Activated CD8-positive, alpha-beta T cell treated with anti-CD3 and anti-CD28 coated beads, Interleukin-2, amount 10 ng/mL, durations not matched to agents 7 days and 5 days (primary cell): ENCODE measurements around the gene JAK1. TPM values are rescaled to one million over a fixed set of nuclear protein-coding genes. Genes with fewer than 3 reads are reported as not detected.

ENCODE experiments used
- ATAC-seq: fragments of 150-1000 bp; cut with Tn5 transposase; one replicate; pipeline ENCODE4 v1.10.0; 2021; ENCODE audit warnings: moderate library complexity
- CTCF ChIA-PET: fragments of 350-600 bp; sonication (Branson Sonifier 250); formaldehyde crosslinking; loops from one replicate; lab custom pipeline; 2021; ENCODE audit warnings: antibody characterized with exemption; lab: Charles Lee
- POLR2A ChIA-PET: fragments of 350-600 bp; sonication (Branson Sonifier 250); formaldehyde crosslinking; loops from one replicate; lab custom pipeline; 2021; ENCODE audit warnings: antibody characterized with exemption; lab: Charles Lee
- DNase-seq: peaks from one replicate; pipeline ENCODE4 v3.0.0-alpha.2; 2020
- H3K27ac Mint-ChIP-seq: one replicate; pipeline ENCODE4 v1.8.0; 2021; ENCODE audit warnings: mild to moderate bottlenecking, mixed read lengths
- H3K27me3 Mint-ChIP-seq: one replicate; pipeline ENCODE4 v1.8.0; 2021; ENCODE audit warnings: low read depth, mixed read lengths
- H3K36me3 Mint-ChIP-seq: one replicate; pipeline ENCODE4 v1.8.0; 2021; ENCODE audit warnings: low read depth, mixed read lengths
- H3K4me1 Mint-ChIP-seq: one replicate; pipeline ENCODE4 v1.8.0; 2021; ENCODE audit warnings: low read depth, mixed read lengths
- H3K4me3 Mint-ChIP-seq: one replicate; pipeline ENCODE4 v1.8.0; 2021; ENCODE audit warnings: mild to moderate bottlenecking, mixed read lengths
- H3K9me3 Mint-ChIP-seq: one replicate; pipeline ENCODE4 v1.8.0; 2022; ENCODE audit warnings: mixed read lengths; ENCODE audit not compliant: insufficient read depth
- total RNA-seq, 2 experiments: library from RNA; stranded (reverse); gene quantifications; one replicate each; pipeline ENCODE4 v1.2.3, GENCODE V29; 2021

The JAK1 gene
- total RNA-seq, 2 experiments from 2014 or later = 156 to 159 TPM

- peaks cover 2% of the 10 kb centered on the region for H3K36me3 Mint-ChIP-seq
- ChIA-PET POLR2A (no interaction called here), CTCF (no interaction called here)
- peaks cover 13% of the 10 kb centered on the region for H3K9me3 Mint-ChIP-seq
- H3K4me3 Mint-ChIP-seq = no peak overlapping the region
- no peak overlapping the region for H3K27ac Mint-ChIP-seq
- no peak for DNase-seq
- ATAC-seq = no peak
- no peaks in the 10 kb centered on the region for H3K27me3 Mint-ChIP-seq
- no peaks in the 10 kb centered on the region for H3K4me1 Mint-ChIP-seq
Measured at GRCh38 chr1:64790832-64791487, 175.4 kb downstream of the JAK1 start.

Other genes with a start within 250 kb of the JAK1 start
- 1 to 10 TPM in 1 of 2 experiments, under 1 TPM in 1; 0.70 to 1.2 TPM for gene RAVER2, start 221.5 kb downstream of the JAK1 start, total RNA-seq
- gene AK4, start 181.7 kb upstream of the JAK1 start, total RNA-seq = 100 to 1,000 TPM; 108 to 112 TPM